Psoas muscle (tissue), 8 donors: ENCODE data around the gene IYD. TPM values are rescaled to one million over a fixed set of nuclear protein-coding genes. Genes with fewer than 3 reads are reported as not detected.

Experiments
- ATAC-seq, 4 donors: fragments of 200-7000 bp; cut with Tn5 transposase; one replicate each; pipeline ENCODE4 v1.9.1; 2020; ENCODE audit warnings: moderate library complexity in 3 of 4, mild to moderate bottlenecking in 2 of 4
- DNase-seq, 2 donors: peaks; one replicate each; pipeline ENCODE4 v3.0.0-alpha.2; 2020
- H3K27ac ChIP-seq: fragments of 200-600 bp; one replicate; pipeline ENCODE4 v1.8.0; 2022
- H3K27me3 ChIP-seq, 3 donors: fragments of 200-600 bp in 1 of 3; one replicate each; pipeline versions ENCODE4 v1.6.1 to v1.8.0; 2013 to 2022; ENCODE audit warnings: low read length in 2 of 3, mild to moderate bottlenecking in 2 of 3, moderate library complexity in 1 of 3; ENCODE audit not compliant: insufficient read depth in 3 of 3
- H3K36me3 ChIP-seq, 2 donors: fragments of 200-600 bp in 1 of 2; one replicate each; pipeline versions ENCODE4 v1.6.1 to v1.8.0; 2013 to 2022; ENCODE audit warnings: low read depth in 1 of 2, mild to moderate bottlenecking in 1 of 2, moderate library complexity in 1 of 2; ENCODE audit not compliant: insufficient read depth in 1 of 2
- H3K4me1 ChIP-seq: fragments of 200-600 bp; one replicate; pipeline ENCODE4 v1.8.0; 2022
- H3K4me3 ChIP-seq: fragments of 200-600 bp; one replicate; pipeline ENCODE4 v1.8.0; 2022; ENCODE audit warnings: mild to moderate bottlenecking
- H3K9me3 ChIP-seq: fragments of 200-600 bp; one replicate; pipeline ENCODE4 v1.8.0; 2022
- WGBS, 3 donors: extraction: QIAGEN DNeasy Blood & Tissue Kit; methylation state at CpG; one replicate each; pipeline versions ENCODE4 v1.1.6 to v1.1.7; 2013; 5-methylcytosine and 5-hydroxymethylcytosine counted together
- intact Hi-C, 2 donors: fragments of 100-400 bp; cut with DNase I; formaldehyde crosslinking; loops; one replicate each; pipeline versions ENCODE4 v1.11.0 to v1.14.2; 2022
- polyA plus RNA-seq, 3 donors: library from polyadenylated mRNA; stranded (reverse); fragments of 200-250 nt; gene quantifications; one replicate each; pipeline ENCODE4 v1.2.3, GENCODE V29; 2013
- total RNA-seq, 4 donors: library from RNA; stranded (reverse); fragmentation: NEBNext Ultra II Directional in 2 of 4; extraction: Animal tissue kit (Norgen Biotek cat#: 25700) in 2 of 4; gene quantifications; one replicate each; pipeline versions ENCODE4 v1.2.1 to v1.2.4, GENCODE V29; 2021 to 2023
- TF ChIP-seq, protein P1 (sequence below): fragments of 200-600 bp; IDR thresholded peaks from one replicate; pipeline ENCODE4 v1.8.0; 2022; ENCODE audit warnings: antibody characterized with exemption
- donor health status: healthy with polysubstance abuse.
- donor health status: DM: no; HTN: no; CAD: no; lungs with moderate emphysema.
- donor health status: Bipolar disorder and iron deficiency.
- donor health status: healthy.
- donor health status: DM: yes; HTN: yes; CAD: no.
- donor health status: DM: no; HTN: no; CAD: no.
- donor health status: DM: no; HTN: no; CAD: no.
- donor health status: DM: yes; HTN: yes; CAD: no.

IYD gene
- total and polyA plus RNA-seq, 7 donors: 0.04 to 0.28 (median 0.05) TPM; not detected in 4

DNA sequence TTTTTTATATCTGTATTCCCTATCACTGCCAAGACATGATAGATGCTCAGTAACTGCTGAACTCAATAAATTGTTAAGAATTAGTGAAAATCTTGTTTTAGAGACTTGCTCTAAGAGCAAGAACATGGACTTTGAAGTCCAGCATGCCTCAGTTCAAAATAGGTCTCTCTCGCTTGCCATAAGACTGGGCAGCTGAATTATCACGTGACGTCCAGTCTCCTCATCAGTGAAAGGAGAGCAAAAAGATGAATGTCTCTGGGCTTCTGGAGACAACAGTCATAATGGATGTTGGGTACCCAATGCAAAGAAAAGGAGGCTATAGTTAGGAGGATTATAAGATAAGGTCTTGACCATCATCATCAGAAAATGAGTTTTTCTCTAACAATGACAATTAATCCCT is 82.1 kb downstream of the IYD start:
- no peak for ATAC-seq
- intact Hi-C loops: no loop called here
- WGBS, 3 donors: 97 to 99% (median 97%) methylated on average over 3 of the region's 3 CpGs

DNA sequence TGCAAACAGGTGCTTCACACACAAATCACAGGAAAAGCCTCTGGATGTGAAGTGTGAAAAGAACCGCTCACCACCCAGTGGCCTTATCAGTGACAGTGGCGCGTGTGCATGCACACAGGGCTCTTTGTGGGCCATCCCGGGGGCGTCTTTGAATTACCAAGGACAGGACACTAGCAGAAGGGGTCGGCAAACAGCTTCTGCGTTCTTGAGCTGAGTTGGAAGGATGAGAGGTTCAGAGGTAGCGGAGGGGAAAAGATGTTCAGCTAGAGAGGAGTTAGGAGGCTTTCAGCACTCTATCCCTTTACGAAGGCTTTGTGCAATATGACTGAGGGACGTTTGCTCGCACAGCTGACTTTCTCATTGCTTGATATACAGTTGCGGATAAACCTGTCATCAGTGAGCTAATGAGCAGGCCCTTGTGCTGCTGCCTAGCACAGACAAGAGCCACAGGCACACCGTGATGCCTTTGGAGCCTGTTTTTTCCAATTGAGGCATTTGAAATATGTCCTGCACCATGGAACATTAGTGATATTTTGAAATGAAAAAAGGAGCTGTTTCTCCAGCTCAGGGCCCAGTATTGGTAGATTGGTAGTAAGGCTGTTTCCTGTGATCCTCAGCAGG is 83.1 kb downstream of the IYD start:
- TF ChIP-seq, protein P1, sequence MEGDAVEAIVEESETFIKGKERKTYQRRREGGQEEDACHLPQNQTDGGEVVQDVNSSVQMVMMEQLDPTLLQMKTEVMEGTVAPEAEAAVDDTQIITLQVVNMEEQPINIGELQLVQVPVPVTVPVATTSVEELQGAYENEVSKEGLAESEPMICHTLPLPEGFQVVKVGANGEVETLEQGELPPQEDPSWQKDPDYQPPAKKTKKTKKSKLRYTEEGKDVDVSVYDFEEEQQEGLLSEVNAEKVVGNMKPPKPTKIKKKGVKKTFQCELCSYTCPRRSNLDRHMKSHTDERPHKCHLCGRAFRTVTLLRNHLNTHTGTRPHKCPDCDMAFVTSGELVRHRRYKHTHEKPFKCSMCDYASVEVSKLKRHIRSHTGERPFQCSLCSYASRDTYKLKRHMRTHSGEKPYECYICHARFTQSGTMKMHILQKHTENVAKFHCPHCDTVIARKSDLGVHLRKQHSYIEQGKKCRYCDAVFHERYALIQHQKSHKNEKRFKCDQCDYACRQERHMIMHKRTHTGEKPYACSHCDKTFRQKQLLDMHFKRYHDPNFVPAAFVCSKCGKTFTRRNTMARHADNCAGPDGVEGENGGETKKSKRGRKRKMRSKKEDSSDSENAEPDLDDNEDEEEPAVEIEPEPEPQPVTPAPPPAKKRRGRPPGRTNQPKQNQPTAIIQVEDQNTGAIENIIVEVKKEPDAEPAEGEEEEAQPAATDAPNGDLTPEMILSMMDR: no peak
- ATAC-seq (no peak), DNase-seq (no peak)
- intact Hi-C loops: no loop called here
- Histone ChIP-seq H3K9me3 (no peaks in the 10 kb centered on the region), H3K4me1 (no peaks in the 10 kb centered on the region), H3K27me3 (no peaks in the 10 kb centered on the region), H3K36me3 (no peaks in the 10 kb centered on the region), H3K4me3 (no peak overlapping the region), H3K27ac (peak overlapping the region; percentile 51)
- WGBS, 3 donors: 80 to 84% (median 80%) methylated on average over 13 of the region's 13 CpGs

More for the DNA sequence above, 82.1 kb downstream of the IYD start:
- Histone ChIP-seq H3K4me1 (no peaks in the 10 kb centered on the region), H3K27me3 (peaks cover 0 to 5% (median 0%) of the 10 kb centered on the region in 3 donors), H3K36me3 (no peaks in the 10 kb centered on the region), H3K4me3 (no peak overlapping the region), H3K27ac (no peak overlapping the region), H3K9me3 (no peaks in the 10 kb centered on the region)
- DNase-seq: no peak
- TF ChIP-seq, protein P1: no peak

DNA sequence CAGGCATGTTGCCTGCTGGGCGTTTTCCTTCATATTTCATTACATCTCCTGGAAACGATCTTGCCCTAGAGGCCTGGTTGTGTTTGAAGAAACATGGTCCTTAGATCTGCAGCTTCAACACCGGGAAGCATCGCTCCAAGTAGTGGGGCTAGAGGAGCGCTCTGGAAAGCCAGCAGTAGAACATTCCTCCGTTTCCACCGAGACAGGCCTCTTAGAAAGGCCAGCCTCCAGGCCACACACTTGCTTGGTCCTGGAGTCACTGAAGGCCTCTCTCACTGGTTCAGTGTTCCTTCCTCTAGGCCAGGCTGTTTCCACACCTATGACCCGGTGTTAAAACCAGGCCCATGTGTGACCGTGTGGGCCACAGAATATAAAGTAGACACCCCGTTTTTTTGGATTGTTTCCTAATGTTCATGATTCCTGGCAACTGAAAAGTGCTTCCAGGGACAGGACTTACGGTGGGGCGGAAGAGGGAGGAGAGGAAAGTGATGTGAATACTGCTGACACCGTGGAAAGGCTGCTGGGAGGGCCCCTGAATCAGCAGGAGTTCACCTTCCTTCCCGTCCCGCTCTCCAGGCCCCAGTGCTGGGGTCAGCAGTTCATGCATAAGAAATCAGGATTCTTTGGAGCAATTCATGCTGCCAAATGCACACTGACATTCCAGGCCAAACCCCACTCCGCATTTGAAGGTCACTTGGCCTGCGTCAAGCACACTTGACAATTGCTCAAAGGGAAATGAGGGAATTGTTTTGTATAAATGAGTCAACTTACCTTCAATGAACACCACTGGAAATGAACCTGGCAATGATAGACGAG is 83.8 kb downstream of the IYD start:
- Histone ChIP-seq H3K4me1 (no peaks in the 10 kb centered on the region), H3K36me3 (no peaks in the 10 kb centered on the region), H3K27ac (peak overlapping the region; percentile 51), H3K27me3 (no peaks in the 10 kb centered on the region), H3K9me3 (no peaks in the 10 kb centered on the region), H3K4me3 (no peak overlapping the region)
- intact Hi-C loops: no loop called here
- 39 to 41% (median 40%) methylated on average over 18 of the region's 18 CpGs for WGBS, 3 donors
- TF ChIP-seq, protein P1: no peak
- DNase-seq: peak; percentile 32 to 56
- ATAC-seq: peak; percentile 30 to 71 (median 43)

DNA sequence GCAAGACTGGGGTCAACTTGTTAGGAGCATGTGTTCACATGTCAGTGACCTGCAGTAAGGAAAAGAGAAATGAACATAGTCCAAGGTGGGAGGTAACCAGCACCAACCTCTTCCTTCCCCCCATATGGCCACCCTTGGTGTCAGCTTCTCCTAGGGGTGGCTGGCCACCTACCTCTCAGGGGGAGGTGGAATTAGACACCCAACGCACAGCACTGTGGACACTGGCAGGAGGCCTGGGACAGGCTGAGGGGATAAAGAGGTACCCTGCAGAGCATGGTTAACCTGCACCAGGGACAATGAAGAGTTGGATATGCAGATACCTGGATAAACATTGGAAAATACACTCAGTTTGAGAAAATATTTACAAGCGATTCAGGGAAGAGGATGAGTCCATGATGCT is 84.5 kb downstream of the IYD start:
- H3K27ac ChIP-seq: no peak overlapping the region
- TF ChIP-seq, protein P1: no peak
- H3K4me3 ChIP-seq: no peak overlapping the region
- intact Hi-C loops: no loop called here
- H3K27me3 ChIP-seq: no peaks in the 10 kb centered on the region
- no peak for ATAC-seq
- no peaks in the 10 kb centered on the region for H3K9me3 ChIP-seq
- 86 to 94% (median 92%) methylated on average over 2 of the region's 2 CpGs for WGBS, 3 donors
- no peaks in the 10 kb centered on the region for H3K4me1 ChIP-seq
- no peak for DNase-seq
- no peaks in the 10 kb centered on the region for H3K36me3 ChIP-seq

Other genes starting within 250 kb of the IYD start
- gene PPP1R14C, start 226.0 kb upstream of the IYD start, total RNA-seq: 10 to 100 TPM; 13.3 to 62.8 (median 22.4) TPM
- gene PPP1R14C, start 226.0 kb upstream of the IYD start, polyA plus RNA-seq: 10 to 100 TPM in 2 of 3 donors, 1 to 10 TPM in 1; 5.9 to 41.2 (median 30.1) TPM
- 10 to 100 TPM in 1 of 4 donors, 1 to 10 TPM in 3; 4.2 to 10.6 (median 7.3) TPM for gene PLEKHG1, start 230.9 kb downstream of the IYD start, total RNA-seq
- 1 to 10 TPM; 1.3 to 1.8 (median 1.6) TPM for gene PLEKHG1, start 230.9 kb downstream of the IYD start, polyA plus RNA-seq